ENCODE data around the gene CCP110.
"Not testable (repeated sequence)": the region's sequence is repeated elsewhere in the genome, so short reads cannot be mapped to it uniquely, and the experiment has no call there.

Gene CCP110

DNA sequence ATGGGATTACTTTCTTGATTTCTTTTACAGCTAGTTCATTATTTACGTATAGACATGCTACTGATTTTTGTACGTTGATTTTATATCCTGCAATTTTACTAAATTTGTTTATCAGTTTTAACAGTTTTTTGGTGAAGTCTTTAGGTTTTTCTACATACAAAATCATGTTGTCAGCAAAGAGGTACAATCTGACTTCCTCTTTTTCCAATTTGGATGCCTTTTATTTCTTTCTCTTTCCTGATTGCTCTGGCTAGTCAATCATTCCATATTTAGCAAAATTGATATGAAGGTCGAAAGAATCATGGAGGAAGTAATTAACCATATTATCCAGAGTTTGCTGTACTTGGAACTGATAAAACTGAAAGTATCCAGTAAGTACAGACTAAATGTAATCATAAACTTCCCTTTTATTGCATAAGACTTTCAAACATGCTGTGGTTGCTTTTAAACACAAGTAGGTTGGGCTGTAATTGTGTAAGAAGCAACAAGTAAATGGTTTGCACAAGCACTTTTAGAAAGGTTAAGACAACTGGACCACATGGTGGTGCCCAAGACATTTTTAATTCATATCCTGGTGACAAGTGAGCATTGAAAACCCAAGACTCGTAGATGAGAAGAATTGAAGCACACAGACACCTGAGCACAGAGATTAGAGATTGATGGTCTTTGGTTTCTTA, 10.2 kb upstream of the CCP110 start:
- no peak for DNase-seq

DNA sequence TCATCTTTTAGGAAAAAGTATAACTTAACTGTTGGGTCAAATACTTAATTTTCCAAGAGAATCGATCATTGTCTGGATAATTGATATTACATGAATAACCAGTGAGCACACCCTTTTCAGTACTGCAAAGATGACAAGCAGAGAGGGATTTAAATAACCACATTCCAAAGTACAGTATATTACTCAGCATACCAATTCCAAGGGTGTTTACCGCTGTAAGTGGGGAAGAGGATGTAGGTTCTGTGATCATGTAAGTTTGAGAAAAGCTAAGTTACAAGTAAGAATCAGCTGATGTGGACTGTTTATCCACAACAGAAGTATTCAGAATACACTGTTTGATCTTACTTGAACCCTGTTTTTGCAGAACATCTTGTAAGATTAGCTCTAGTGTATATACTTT, 8.0 kb upstream of the CCP110 start:
- DNase-seq = no peak

DNA sequence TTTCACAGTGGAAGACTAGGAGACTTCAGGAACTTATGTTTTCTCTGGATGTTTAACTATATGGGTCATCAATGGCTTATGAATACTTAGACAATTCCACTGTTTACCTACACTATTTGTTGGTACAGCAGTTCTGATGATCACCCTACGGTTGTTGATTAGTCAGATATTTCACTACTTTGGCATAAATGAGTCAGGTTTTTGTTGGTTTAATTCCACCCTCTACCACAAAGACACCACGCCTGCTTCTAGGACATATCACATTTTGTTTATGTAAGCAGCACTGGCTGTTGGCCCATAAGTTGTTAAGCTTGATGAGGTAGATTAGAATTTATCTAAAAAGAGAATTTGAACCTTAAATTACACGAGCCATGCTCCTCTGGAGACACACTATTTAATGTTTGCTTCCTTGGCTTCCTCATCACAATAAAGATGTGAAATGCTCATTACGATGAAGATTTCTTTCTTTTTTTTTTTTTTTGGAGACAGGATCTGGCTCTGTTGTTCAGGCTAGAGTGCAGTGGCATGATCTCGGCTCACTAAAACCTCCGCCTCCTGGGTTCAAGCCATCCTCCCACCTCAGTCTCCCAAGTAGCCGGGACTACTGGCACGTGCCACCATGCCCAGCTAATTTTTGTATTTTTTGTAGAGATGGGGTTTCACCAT, 6.2 kb upstream of the CCP110 start:
- peak in 1 of 5 donors; percentile 65 for DNase-seq

DNA sequence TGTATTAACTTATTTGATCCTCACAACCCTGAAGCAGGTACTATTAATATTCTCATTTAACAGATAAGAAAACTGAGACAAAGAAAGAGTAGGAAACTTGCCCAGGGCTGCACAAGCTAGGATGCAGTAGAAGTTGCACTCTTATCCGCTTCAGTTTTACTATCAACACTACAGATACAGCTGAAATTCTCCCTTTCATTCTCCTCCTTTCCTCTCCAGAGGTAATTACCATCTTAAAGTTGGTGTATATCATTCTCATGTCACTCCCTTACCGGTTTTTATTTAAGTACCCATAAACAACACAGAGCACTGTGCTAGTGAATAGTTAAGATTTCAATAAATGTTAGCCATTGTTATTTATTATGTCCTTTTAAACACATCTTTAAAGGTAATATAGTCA, 5.4 kb upstream of the CCP110 start:
- no peak for DNase-seq

- peak in 1 of 5 donors; percentile 16 for DNase-seq
Observed at GRCh38 chr16:19520861-19521331, 2.8 kb upstream of the CCP110 start.

GRCh38 chr16:19521471-19522396, 2.0 kb upstream of the CCP110 start, which contains the start of gene GDE1:
TSS of gene GDE1 (minus strand) at chr16:19522098. CDS start at chr16:19521964, 134 bp downstream.
- peak; percentile 83 to 92 (median 90) for DNase-seq

GRCh38 chr16:19522397-19522732, 1.4 kb upstream of the CCP110 start:
- DNase-seq = no peak

DNA sequence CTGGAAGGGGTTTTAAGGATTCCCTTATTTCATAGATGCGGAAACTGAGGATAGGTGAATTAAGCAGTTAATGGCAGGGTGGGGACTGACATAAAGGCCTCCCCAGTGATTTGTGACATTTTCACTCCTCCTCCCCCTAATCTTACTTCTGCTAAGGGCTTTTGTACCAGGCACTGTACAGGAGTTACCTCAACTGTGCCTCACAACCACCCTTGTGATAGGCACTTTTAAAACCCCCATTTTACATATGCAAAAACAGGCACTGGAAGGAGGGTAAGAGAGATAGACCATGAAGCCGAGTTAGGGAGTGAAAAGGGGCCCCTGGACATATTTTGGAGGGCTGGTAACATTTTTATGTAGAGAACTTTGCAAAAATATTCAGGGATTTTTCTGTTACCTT, 982 bp upstream of the CCP110 start:
- no peak for DNase-seq

DNA sequence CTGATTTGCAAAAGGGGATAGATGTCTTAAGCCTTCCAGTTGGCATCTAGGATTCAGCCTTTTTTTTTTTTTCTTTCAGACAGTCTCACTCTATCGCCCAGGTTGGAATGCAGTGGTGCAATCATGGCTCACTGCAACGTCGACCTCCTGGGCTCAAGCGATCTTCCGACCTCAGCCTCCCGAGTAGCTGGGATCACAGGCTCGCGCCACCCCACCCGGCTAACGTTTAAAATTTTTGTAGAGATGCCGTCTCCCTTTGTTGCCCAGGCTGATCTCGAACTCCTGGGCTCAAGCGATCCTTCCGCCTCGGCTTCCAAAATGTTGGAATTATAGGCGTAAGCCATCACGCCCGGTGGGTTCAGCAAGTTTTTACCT, 571 bp upstream of the CCP110 start:
- no peak for DNase-seq

DNA sequence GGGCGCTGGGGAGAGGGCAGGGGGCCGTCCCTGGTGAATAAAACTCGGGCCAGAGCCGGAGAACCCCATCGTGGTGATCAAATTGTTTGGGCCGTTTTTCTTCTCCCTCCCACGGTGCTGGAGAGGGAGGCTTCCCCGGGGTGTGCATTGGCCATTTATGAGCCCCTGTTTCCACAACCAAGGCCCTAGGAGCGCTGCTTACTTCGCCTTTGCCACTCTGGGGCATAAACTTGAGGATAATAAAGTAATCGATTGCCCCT, 544 bp downstream of the CCP110 start:
- DNase-seq = no peak

- DNase-seq = peak in 1 of 5 donors; percentile 4
Observed at GRCh38 chr16:19524616-19525384, 1.1 kb downstream of the CCP110 start.

- no peak for DNase-seq
Observed at GRCh38 chr16:19525385-19525723, 1.6 kb downstream of the CCP110 start.

DNA sequence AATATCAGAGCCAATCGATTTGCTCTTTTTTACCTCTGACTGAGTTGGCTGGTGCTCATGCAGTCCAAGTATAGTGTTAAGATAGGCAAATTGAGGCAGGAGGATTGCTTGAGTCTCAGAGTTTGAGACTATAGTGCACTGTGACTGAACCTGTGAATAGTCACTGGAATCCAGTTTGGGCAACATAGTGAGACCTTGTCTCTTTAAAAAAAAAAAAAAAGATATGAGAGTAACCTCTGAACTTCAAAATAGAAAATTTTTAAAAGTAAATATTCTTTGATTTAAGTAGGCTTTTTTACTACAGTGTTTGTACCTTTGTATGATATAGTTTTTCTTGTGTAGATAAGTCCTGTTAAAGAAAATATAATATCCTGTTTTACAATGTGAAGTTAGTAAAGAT, 3.4 kb downstream of the CCP110 start:
- DNase-seq = no peak

DNA sequence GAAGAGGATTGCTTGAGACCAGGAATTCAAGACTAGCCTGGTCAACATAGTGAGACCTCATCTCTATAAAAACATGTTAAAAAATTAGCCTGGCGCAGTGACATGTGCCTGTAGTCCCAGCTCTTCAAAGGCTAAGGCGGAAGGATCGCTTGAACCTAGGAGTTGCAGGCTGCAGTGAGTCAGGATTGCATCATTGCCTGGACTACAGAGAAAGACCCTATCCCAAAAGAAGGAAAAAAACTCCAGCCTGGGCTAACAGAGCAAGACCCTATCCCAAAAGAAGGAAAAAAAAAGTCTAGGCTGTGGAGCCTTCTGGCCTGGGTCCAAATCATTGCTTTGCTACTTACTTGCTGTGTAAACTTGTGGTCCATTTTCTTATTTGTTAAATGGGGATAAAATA, 4.9 kb downstream of the CCP110 start:
- no peak for DNase-seq

DNA sequence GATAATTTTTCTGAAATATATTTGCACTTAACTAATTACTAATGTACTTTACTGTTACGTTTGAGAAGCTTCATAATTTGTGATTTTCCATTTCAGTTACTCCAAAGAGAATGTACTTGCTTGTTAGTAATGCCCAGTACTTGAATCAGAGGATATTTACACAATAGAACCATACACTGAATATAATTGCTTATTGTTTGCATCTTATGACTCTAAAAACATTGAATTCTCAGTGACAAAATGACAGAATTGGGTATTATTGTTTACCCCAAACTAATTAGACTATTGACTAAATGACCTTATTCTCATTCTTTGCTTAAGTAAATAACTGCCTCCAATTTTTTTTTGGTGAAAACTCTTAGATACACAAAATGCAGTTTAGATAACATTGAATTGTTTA, 8.9 kb downstream of the CCP110 start:
- no peak for DNase-seq

GRCh38 chr16:19540241-19540970, 16.7 kb downstream of the CCP110 start:
- DNase-seq = no peak

GRCh38 chr16:19542138-19542821, 18.5 kb downstream of the CCP110 start:
- no peak for DNase-seq

DNA sequence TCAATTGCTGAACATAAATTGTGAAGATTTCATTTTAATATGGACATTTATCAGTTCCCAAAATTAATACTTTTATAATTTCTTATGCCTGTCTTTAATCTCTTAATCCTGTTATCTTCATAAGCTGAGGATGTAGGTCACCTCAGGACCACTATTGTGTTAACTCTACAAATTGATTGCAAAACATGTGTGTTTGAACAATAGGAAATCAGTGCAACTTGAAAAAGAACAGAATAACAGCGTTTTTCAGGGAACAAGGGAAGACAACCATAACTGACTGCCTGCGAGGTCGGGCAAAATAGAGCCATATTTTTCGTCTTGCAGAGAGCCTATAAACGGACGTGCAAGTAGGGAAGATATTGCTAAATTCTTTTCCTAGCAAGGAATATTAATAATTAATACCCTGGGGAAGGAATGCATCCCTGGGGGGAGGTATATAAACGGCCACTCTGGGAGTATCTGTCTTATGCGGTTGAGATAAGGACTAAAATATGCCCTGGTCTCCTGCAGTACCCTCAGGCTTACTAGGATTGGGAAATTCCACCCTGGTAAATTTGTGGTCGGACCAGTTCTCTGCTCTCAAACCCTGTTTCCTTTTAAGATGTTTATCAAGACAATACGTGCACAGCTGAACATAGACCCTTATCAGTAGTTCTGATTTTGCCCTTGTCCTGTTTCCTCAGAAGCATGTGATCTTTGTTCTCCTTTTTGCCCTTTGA, 19.7 kb downstream of the CCP110 start:
- not testable (repeated sequence) for DNase-seq

DNA sequence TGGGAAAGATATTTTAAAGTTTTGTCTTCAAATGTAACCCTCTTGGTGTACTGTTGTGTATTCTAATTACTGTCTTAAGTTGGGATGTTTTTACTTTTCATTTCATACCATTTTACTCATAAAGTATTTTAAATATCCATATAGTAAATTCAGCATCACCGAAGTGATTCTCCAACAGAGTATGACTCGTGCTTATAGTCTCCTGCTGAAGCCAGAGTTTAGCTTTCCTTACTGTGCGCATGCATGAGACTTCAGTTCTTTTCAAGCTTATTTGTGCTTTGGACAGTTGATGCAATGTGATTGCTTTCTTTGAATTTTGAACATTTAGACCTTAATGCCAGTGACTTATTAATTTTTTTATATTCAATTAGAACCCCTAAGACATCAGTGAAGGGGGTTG, 24.4 kb downstream of the CCP110 start:
- DNase-seq = no peak

DNA sequence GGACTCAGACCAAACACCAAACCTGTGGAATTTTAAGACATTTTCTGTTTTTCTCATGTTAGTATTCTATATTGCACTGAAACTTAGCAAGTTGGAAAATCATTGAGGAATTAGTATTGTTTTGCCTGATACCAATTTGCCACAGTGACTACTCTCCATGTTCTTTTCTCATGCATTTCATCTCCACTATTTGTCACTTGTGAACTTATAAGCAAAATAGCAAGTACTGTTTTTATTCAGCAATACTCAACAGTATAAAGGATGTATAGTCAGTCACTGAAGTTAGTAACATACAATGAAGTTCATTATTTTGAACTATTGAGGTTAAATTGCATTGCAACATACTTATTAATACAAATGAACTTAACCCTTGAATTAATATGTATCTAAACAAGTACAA, 25.9 kb downstream of the CCP110 start:
- DNase-seq = no peak
